Liver (tissue), 9 donors: ENCODE measurements around the gene TMEM248. TPM values are rescaled to one million over a fixed set of nuclear protein-coding genes. Genes with fewer than 3 reads are reported as not detected.

ENCODE experiments used
- DNase-seq: peaks from one replicate; pipeline ENCODE4 v3.0.0-alpha.2; 2017; ENCODE audit warnings: low spot score
- H3K27ac ChIP-seq, 2 donors: one replicate each; pipeline ENCODE4 v1.7.0; 2013; ENCODE audit warnings: inconsistent platforms in 2 of 2, low read length in 2 of 2, control low read depth in 1 of 2, low read depth in 1 of 2, mild to moderate bottlenecking in 1 of 2
- H3K27me3 ChIP-seq, 4 donors: one replicate each; pipeline versions ENCODE4 v1.6.1 to v1.7.0; 2013; ENCODE audit warnings: low read length in 3 of 4, inconsistent platforms in 1 of 4, mild to moderate bottlenecking in 1 of 4, moderate library complexity in 1 of 4; ENCODE audit not compliant: control insufficient read depth in 4 of 4, insufficient read depth in 4 of 4
- H3K36me3 ChIP-seq, 4 donors: one replicate each; pipeline versions ENCODE4 v1.6.1 to v1.7.0; 2013; ENCODE audit warnings: low read length in 3 of 4, mild to moderate bottlenecking in 3 of 4, low read depth in 1 of 4, moderate library complexity in 1 of 4; ENCODE audit not compliant: control insufficient read depth in 4 of 4, insufficient read depth in 3 of 4
- H3K4me1 ChIP-seq, 4 donors: one replicate each; pipeline versions ENCODE4 v1.6.1 to v1.7.0; 2013; ENCODE audit warnings: low read length in 3 of 4, mild to moderate bottlenecking in 3 of 4, moderate library complexity in 1 of 4; ENCODE audit not compliant: control insufficient read depth in 4 of 4, insufficient read depth in 4 of 4
- H3K4me3 ChIP-seq, 3 donors: one replicate each; pipeline versions ENCODE4 v1.6.1 to v1.7.0; 2013; ENCODE audit warnings: low read length in 3 of 3, control low read depth in 1 of 3, low read depth in 1 of 3, mild to moderate bottlenecking in 1 of 3
- H3K9ac ChIP-seq, 2 donors: one replicate each; pipeline ENCODE4 v1.7.0; 2013; ENCODE audit warnings: low read length in 2 of 2, mild to moderate bottlenecking in 2 of 2, moderate library complexity in 2 of 2, control low read depth in 1 of 2, low read depth in 1 of 2
- H3K9me3 ChIP-seq, 4 donors: one replicate each; pipeline versions ENCODE4 v1.6.1 to v1.7.0; 2013; ENCODE audit warnings: low read length in 3 of 4; ENCODE audit not compliant: control insufficient read depth in 4 of 4
- ATF3 ChIP-seq: IDR thresholded peaks from 2 replicates; pipeline ENCODE4 v1.6.1; 2016; ENCODE audit warnings: antibody characterized with exemption
- CTCF ChIP-seq: fragments of 150-350 bp; IDR thresholded peaks from 2 replicates; pipeline ENCODE4 v1.5.1; 2017; ENCODE audit warnings: improper control_type of control experiment, low read depth, low read length; ENCODE audit not compliant: missing input control
- EGR1 ChIP-seq, 2 donors: IDR thresholded peaks; 2 replicates each; pipeline ENCODE4 v1.6.1; 2016 to 2018; ENCODE audit warnings: antibody characterized with exemption in 2 of 2, low read depth in 2 of 2
- FOXA1 ChIP-seq: IDR thresholded peaks from 2 replicates; pipeline ENCODE4 v1.6.1; 2016; ENCODE audit warnings: antibody characterized with exemption
- FOXA2 ChIP-seq: IDR thresholded peaks from 2 replicates; pipeline ENCODE4 v1.6.1; 2016; ENCODE audit warnings: antibody characterized with exemption
- GABPA ChIP-seq, 2 donors: IDR thresholded peaks in 1 of 2; conservative IDR thresholded peaks in 1 of 2; 2 replicates each; pipeline ENCODE4 v1.6.1; 2016; ENCODE audit warnings: antibody characterized with exemption in 2 of 2, mild to moderate bottlenecking in 1 of 2, moderate library complexity in 1 of 2
- HNF4A ChIP-seq, 2 donors: conservative IDR thresholded peaks; 2 replicates each; pipeline ENCODE4 v1.6.1; 2016; ENCODE audit warnings: antibody characterized with exemption in 2 of 2, mild to moderate bottlenecking in 2 of 2
- HNF4G ChIP-seq: IDR thresholded peaks from 2 replicates; pipeline ENCODE4 v1.6.1; 2016; ENCODE audit warnings: antibody characterized with exemption
- JUND ChIP-seq, 2 donors: IDR thresholded peaks; 2 replicates each; pipeline ENCODE4 v1.6.1; 2016; ENCODE audit warnings: antibody characterized with exemption in 2 of 2
- MAX ChIP-seq: IDR thresholded peaks from 2 replicates; pipeline ENCODE4 v1.6.1; 2016; ENCODE audit warnings: antibody characterized with exemption
- NR2F2 ChIP-seq: IDR thresholded peaks from 2 replicates; pipeline ENCODE4 v1.6.1; 2016; ENCODE audit warnings: antibody characterized with exemption
- RAD21 ChIP-seq, 2 donors: IDR thresholded peaks; 2 replicates each; pipeline ENCODE4 v1.6.1; 2016; ENCODE audit warnings: antibody characterized with exemption in 2 of 2, mild to moderate bottlenecking in 2 of 2
- REST ChIP-seq: IDR thresholded peaks from 2 replicates; pipeline ENCODE4 v1.6.1; 2016; ENCODE audit warnings: antibody characterized with exemption, mild to moderate bottlenecking
- RXRA ChIP-seq, 2 donors: IDR thresholded peaks; 2 replicates each; pipeline ENCODE4 v1.6.1; 2017 to 2018; ENCODE audit warnings: antibody characterized with exemption in 2 of 2, mild to moderate bottlenecking in 1 of 2
- SP1 ChIP-seq: IDR thresholded peaks from 2 replicates; pipeline ENCODE4 v1.6.1; 2018; ENCODE audit warnings: antibody characterized with exemption, mild to moderate bottlenecking
- TAF1 ChIP-seq: conservative IDR thresholded peaks from 2 replicates; pipeline ENCODE4 v1.6.1; 2016; ENCODE audit warnings: antibody characterized with exemption, mild to moderate bottlenecking
- YY1 ChIP-seq: IDR thresholded peaks from 2 replicates; pipeline ENCODE4 v1.6.1; 2016; ENCODE audit warnings: antibody characterized with exemption, mild to moderate bottlenecking
- ZBTB33 ChIP-seq: IDR thresholded peaks from 2 replicates; pipeline ENCODE4 v1.6.1; 2016; ENCODE audit warnings: antibody characterized with exemption
- WGBS: extraction: QIAGEN DNeasy Blood & Tissue Kit; methylation state at CpG from one replicate; pipeline ENCODE4 v1.1.7; 2013; 5-methylcytosine and 5-hydroxymethylcytosine counted together
- polyA plus RNA-seq, 2 donors: library from polyadenylated mRNA; stranded (reverse) in 1 of 2; unstranded in 1 of 2; fragments of 200-250 nt in 1 of 2; fragments of >200 nt in 1 of 2; fragmentation: Nextera tagmentation in 1 of 2; extraction: Ambion mirVana in 1 of 2; gene quantifications; one replicate each; pipeline versions ENCODE4 v1.2.1 to v1.2.3, GENCODE V29; 2013 to 2015
- total RNA-seq, 2 donors: library from RNA; depleted of rRNA; stranded (reverse); fragments of >200 nt; gene quantifications; one replicate each; pipeline ENCODE4 v1.2.3, GENCODE V29; 2014
- donor health status: healthy.
- donor health status: healthy.
- donor health status: healthy.
- donor health status: healthy.
- donor health status: healthy.

The TMEM248 gene
- total and polyA plus RNA-seq, 4 donors = 31.4 to 45.6 (median 41.6) TPM

GRCh38 chr7:66964411-66964810, 43.4 kb downstream of the TMEM248 start:
- H3K27ac ChIP-seq = no peak overlapping the region
- no peak overlapping the region for H3K9ac ChIP-seq
- no peaks in the 10 kb centered on the region for H3K4me1 ChIP-seq
- H3K27me3 ChIP-seq = no peaks in the 10 kb centered on the region
- no peak for DNase-seq
- no peaks in the 10 kb centered on the region for H3K9me3 ChIP-seq
- H3K36me3 ChIP-seq = peaks cover 0 to 4% (median 0%) of the 10 kb centered on the region in 4 donors
- H3K4me3 ChIP-seq = no peak overlapping the region
- TF ChIP-seq FOXA1 (no peak), NR2F2 (no peak), FOXA2 (no peak), GABPA (IDR thresholded peaks at IDR 0.05 in 1 of 2, conservative IDR thresholded peaks at IDR 0.05 in 1 of 2) (no peak), HNF4A (conservative IDR thresholded peaks at IDR 0.05) (no peak), RXRA (IDR thresholded peaks at IDR 0.05) (no peak), ATF3 (no peak), ZBTB33 (no peak), REST (no peak), RAD21 (IDR thresholded peaks at IDR 0.05) (no peak), SP1 (no peak), EGR1 (IDR thresholded peaks at IDR 0.05; ENCODE audit: low read depth in 2 of 2) (no peak), TAF1 (no peak), CTCF (no peak), HNF4G (no peak), YY1 (no peak), JUND (IDR thresholded peaks at IDR 0.05) (no peak), MAX (no peak)
- WGBS = 65% methylated on average over 4 of the region's 4 CpGs
